Activated naive CD4-positive, alpha-beta T cell treated with anti-CD3 and anti-CD28 coated beads for 36 hours (primary cell): Measurements from ENCODE around the gene CDH13. TPM values are rescaled to one million over a fixed set of nuclear protein-coding genes. Genes with fewer than 3 reads are reported as not detected.

ENCODE experiments used
- CTCF ChIA-PET: fragments of 350-600 bp; sonication (Branson Sonifier 250); formaldehyde crosslinking; loops from one replicate; lab custom pipeline; 2021; ENCODE audit warnings: antibody characterized with exemption; lab: Charles Lee
- DNase-seq: peaks from one replicate; pipeline ENCODE4 v3.0.0-alpha.2; 2020
- H3K27ac Mint-ChIP-seq: one replicate; pipeline ENCODE4 v1.8.0; 2021; ENCODE audit warnings: mild to moderate bottlenecking, mixed read lengths
- H3K27me3 Mint-ChIP-seq: one replicate; pipeline ENCODE4 v1.8.0; 2021; ENCODE audit warnings: low read depth, mixed read lengths
- H3K36me3 Mint-ChIP-seq: one replicate; pipeline ENCODE4 v1.8.0; 2021; ENCODE audit warnings: low read depth, mixed read lengths
- H3K4me1 Mint-ChIP-seq: one replicate; pipeline ENCODE4 v1.8.0; 2021; ENCODE audit warnings: low read depth, mixed read lengths
- H3K4me3 Mint-ChIP-seq: one replicate; pipeline ENCODE4 v1.8.0; 2021; ENCODE audit warnings: mild to moderate bottlenecking, moderate library complexity, mixed read lengths
- H3K9me3 Mint-ChIP-seq: one replicate; pipeline ENCODE4 v1.8.0; 2021; ENCODE audit warnings: mixed read lengths
- intact Hi-C: fragments of 100-400 bp; cut with micrococcal nuclease; formaldehyde crosslinking; loops from one replicate; pipeline ENCODE4 v1.15.1; 2023
- total RNA-seq, 2 experiments: library from RNA; stranded (reverse); gene quantifications; one replicate each; pipeline ENCODE4 v1.2.3, GENCODE V29; 2021

CDH13 gene
- total RNA-seq, 2 experiments from 2014 or later = not detected

GRCh38 chr16:83066881-83067280 is 440.1 kb downstream of the CDH13 start:
- CTCF ChIA-PET = no interaction called here
- H3K27ac Mint-ChIP-seq = no peak overlapping the region
- intact Hi-C loops = no loop called here
- H3K4me3 Mint-ChIP-seq = no peak overlapping the region
- H3K27me3 Mint-ChIP-seq = no peaks in the 10 kb centered on the region
- DNase-seq = no peak
- no peaks in the 10 kb centered on the region for H3K4me1 Mint-ChIP-seq
- H3K36me3 Mint-ChIP-seq = no peaks in the 10 kb centered on the region
- peaks cover 8% of the 10 kb centered on the region for H3K9me3 Mint-ChIP-seq

GRCh38 chr16:83068686-83069085 is 441.9 kb downstream of the CDH13 start:
- H3K9me3 Mint-ChIP-seq = peaks cover 7% of the 10 kb centered on the region
- intact Hi-C loops = no loop called here
- no peaks in the 10 kb centered on the region for H3K36me3 Mint-ChIP-seq
- no peak for DNase-seq
- no peaks in the 10 kb centered on the region for H3K27me3 Mint-ChIP-seq
- no peaks in the 10 kb centered on the region for H3K4me1 Mint-ChIP-seq
- H3K27ac Mint-ChIP-seq = no peak overlapping the region
- CTCF ChIA-PET = no interaction called here
- H3K4me3 Mint-ChIP-seq = no peak overlapping the region

GRCh38 chr16:83070416-83071209 is 443.8 kb downstream of the CDH13 start:
- CTCF ChIA-PET = no interaction called here
- Mint-ChIP-seq H3K9me3 (peaks cover 6% of the 10 kb centered on the region), H3K4me1 (no peaks in the 10 kb centered on the region), H3K36me3 (no peaks in the 10 kb centered on the region), H3K27ac (no peak overlapping the region), H3K27me3 (no peaks in the 10 kb centered on the region), H3K4me3 (no peak overlapping the region)
- no peak for DNase-seq
- intact Hi-C loops = no loop called here

- Mint-ChIP-seq H3K4me3 (no peak overlapping the region), H3K27me3 (no peaks in the 10 kb centered on the region), H3K36me3 (no peaks in the 10 kb centered on the region), H3K27ac (no peak overlapping the region), H3K4me1 (no peaks in the 10 kb centered on the region), H3K9me3 (peaks cover 6% of the 10 kb centered on the region)
- CTCF ChIA-PET = interaction anchor here (1.3 kb wide), 1 partner anchor 92 kb away, joined by 3 read pairs; no protein-coding TSS in a partner anchor
- intact Hi-C loops = no loop called here
- DNase-seq = no peak
Measured at GRCh38 chr16:83075956-83076355, 449.2 kb downstream of the CDH13 start.

GRCh38 chr16:83083361-83083760 is 456.6 kb downstream of the CDH13 start:
- CTCF ChIA-PET = no interaction called here
- intact Hi-C loops = no loop called here
- no peaks in the 10 kb centered on the region for H3K4me1 Mint-ChIP-seq
- H3K36me3 Mint-ChIP-seq = no peaks in the 10 kb centered on the region
- H3K4me3 Mint-ChIP-seq = no peak overlapping the region
- H3K27ac Mint-ChIP-seq = no peak overlapping the region
- H3K9me3 Mint-ChIP-seq = peaks cover 5% of the 10 kb centered on the region
- H3K27me3 Mint-ChIP-seq = no peaks in the 10 kb centered on the region
- no peak for DNase-seq

GRCh38 chr16:83085660-83086059 is 458.9 kb downstream of the CDH13 start:
- no peak overlapping the region for H3K27ac Mint-ChIP-seq
- H3K27me3 Mint-ChIP-seq = no peaks in the 10 kb centered on the region
- no peaks in the 10 kb centered on the region for H3K36me3 Mint-ChIP-seq
- no peak overlapping the region for H3K4me3 Mint-ChIP-seq
- CTCF ChIA-PET = no interaction called here
- no peaks in the 10 kb centered on the region for H3K4me1 Mint-ChIP-seq
- intact Hi-C loops = no loop called here
- DNase-seq = no peak
- H3K9me3 Mint-ChIP-seq = peaks cover 8% of the 10 kb centered on the region

- H3K36me3 Mint-ChIP-seq = no peaks in the 10 kb centered on the region
- no peak for DNase-seq
- CTCF ChIA-PET = no interaction called here
- H3K4me3 Mint-ChIP-seq = no peak overlapping the region
- H3K4me1 Mint-ChIP-seq = no peaks in the 10 kb centered on the region
- H3K27me3 Mint-ChIP-seq = peaks cover 3% of the 10 kb centered on the region
- no peak overlapping the region for H3K27ac Mint-ChIP-seq
- H3K9me3 Mint-ChIP-seq = peaks cover 12% of the 10 kb centered on the region
- intact Hi-C loops = no loop called here
Measured at GRCh38 chr16:83095941-83096692, 469.3 kb downstream of the CDH13 start.

- Mint-ChIP-seq H3K36me3 (peaks cover 1% of the 10 kb centered on the region), H3K27me3 (peaks cover 6% of the 10 kb centered on the region), H3K27ac (no peak overlapping the region), H3K4me3 (no peak overlapping the region), H3K9me3 (peaks cover 22% of the 10 kb centered on the region), H3K4me1 (no peaks in the 10 kb centered on the region)
- CTCF ChIA-PET = no interaction called here
- intact Hi-C loops = no loop called here
- no peak for DNase-seq
Measured at GRCh38 chr16:83098536-83098935, 471.8 kb downstream of the CDH13 start.

- Mint-ChIP-seq H3K27me3 (peaks cover 13% of the 10 kb centered on the region), H3K4me1 (no peaks in the 10 kb centered on the region), H3K4me3 (no peak overlapping the region), H3K36me3 (peaks cover 1% of the 10 kb centered on the region), H3K9me3 (peaks cover 22% of the 10 kb centered on the region), H3K27ac (no peak overlapping the region)
- DNase-seq = peak; percentile 10
- CTCF ChIA-PET = no interaction called here
- intact Hi-C loops = no loop called here
Measured at GRCh38 chr16:83100679-83101078, 473.9 kb downstream of the CDH13 start.

- Mint-ChIP-seq H3K4me3 (no peak overlapping the region), H3K27ac (no peak overlapping the region), H3K36me3 (peaks cover 1% of the 10 kb centered on the region), H3K4me1 (no peaks in the 10 kb centered on the region), H3K27me3 (peaks cover 11% of the 10 kb centered on the region), H3K9me3 (peaks cover 22% of the 10 kb centered on the region)
- CTCF ChIA-PET = no interaction called here
- intact Hi-C loops = no loop called here
- DNase-seq = no peak
Measured at GRCh38 chr16:83102336-83102735, 475.6 kb downstream of the CDH13 start.

- intact Hi-C loops = no loop called here
- Mint-ChIP-seq H3K36me3 (peaks cover 1% of the 10 kb centered on the region), H3K9me3 (peaks cover 10% of the 10 kb centered on the region), H3K27me3 (peaks cover 14% of the 10 kb centered on the region), H3K27ac (no peak overlapping the region), H3K4me1 (no peaks in the 10 kb centered on the region), H3K4me3 (no peak overlapping the region)
- CTCF ChIA-PET = no interaction called here
- DNase-seq = no peak
Measured at GRCh38 chr16:83105279-83106077, 478.7 kb downstream of the CDH13 start.

GRCh38 chr16:83109490-83110125 is 482.8 kb downstream of the CDH13 start:
- CTCF ChIA-PET = no interaction called here
- Mint-ChIP-seq H3K9me3 (no peaks in the 10 kb centered on the region), H3K27ac (no peak overlapping the region)

More at GRCh38 chr16:83109490-83110125, 482.8 kb downstream of the CDH13 start:
- intact Hi-C loops = no loop called here
- H3K4me1 Mint-ChIP-seq = no peaks in the 10 kb centered on the region
- H3K4me3 Mint-ChIP-seq = no peak overlapping the region
- H3K36me3 Mint-ChIP-seq = no peaks in the 10 kb centered on the region
- no peak for DNase-seq
- peaks cover 8% of the 10 kb centered on the region for H3K27me3 Mint-ChIP-seq
